ENCODE measurements around the gene KRTAP13-2. TPM values are rescaled to one million over a fixed set of nuclear protein-coding genes. Genes with fewer than 3 reads are reported as not detected.

The KRTAP13-2 gene
- total RNA-seq, 1 donor from 2014 or later = not detected

GRCh38 chr21:30391492-30392025 is 19.5 kb upstream of the KRTAP13-2 start:
- no peak overlapping the region for H3K4me3 ChIP-seq
- Mint-ChIP-seq H3K27me3 (ENCODE audit: insufficient read depth, low read depth) (peaks cover 4% of the 10 kb centered on the region), H3K4me3 (no peak overlapping the region), H3K4me1 (no peaks in the 10 kb centered on the region), H3K9me3 (peaks cover 4% of the 10 kb centered on the region), H3K27ac (no peak overlapping the region), H3K36me3 (no peaks in the 10 kb centered on the region)
- H3K36me3 ChIP-seq = no peaks in the 10 kb centered on the region
- H3K27me3 ChIP-seq = no peaks in the 10 kb centered on the region
- no peaks in the 10 kb centered on the region for H3K4me1 ChIP-seq
- no peak for DNase-seq (ENCODE audit: low spot score)
- H4K20me1 ChIP-seq (ENCODE audit: low read depth) = no peaks in the 10 kb centered on the region
- H2AFZ ChIP-seq (replicated peaks) = no peak overlapping the region
- no peak for TF ChIP-seq EZH2phosphoT487 (IDR thresholded peaks at IDR 0.05)
- TF ChIP-seq EZH2 (IDR thresholded peaks at IDR 0.05) = no peak
- TF ChIP-seq CTCF (IDR thresholded peaks at IDR 0.05) = no peak
- H3K9me3 ChIP-seq (ENCODE audit: low read depth) = no peaks in the 10 kb centered on the region
- H3K27ac ChIP-seq = no peak overlapping the region
- H3K79me2 ChIP-seq (ENCODE audit: low read depth) = no peaks in the 10 kb centered on the region
- H3F3A ChIP-seq (ENCODE audit: low read depth) = no peaks in the 10 kb centered on the region
- H3K4me2 ChIP-seq = no peak overlapping the region
- H3K9ac ChIP-seq = no peak overlapping the region

GRCh38 chr21:30382201-30382600 is 10.1 kb upstream of the KRTAP13-2 start:
- no peaks in the 10 kb centered on the region for H3K4me1 Mint-ChIP-seq
- no peak for TF ChIP-seq CTCF (IDR thresholded peaks at IDR 0.05)
- TF ChIP-seq EZH2phosphoT487 (IDR thresholded peaks at IDR 0.05) = no peak
- no peak for TF ChIP-seq EZH2 (IDR thresholded peaks at IDR 0.05)
- no peaks in the 10 kb centered on the region for H3K27me3 Mint-ChIP-seq (ENCODE audit: insufficient read depth, low read depth)
- H3K36me3 Mint-ChIP-seq = no peaks in the 10 kb centered on the region
- Histone ChIP-seq H2AFZ (replicated peaks) (no peak overlapping the region), H3K4me1 (no peaks in the 10 kb centered on the region), H3K9ac (no peak overlapping the region), H3K79me2 (ENCODE audit: low read depth) (no peaks in the 10 kb centered on the region), H3K4me3 (no peak overlapping the region), H3K36me3 (no peaks in the 10 kb centered on the region), H3K9me3 (ENCODE audit: low read depth) (no peaks in the 10 kb centered on the region), H3K4me2 (no peak overlapping the region), H4K20me1 (ENCODE audit: low read depth) (no peaks in the 10 kb centered on the region), H3F3A (ENCODE audit: low read depth) (no peaks in the 10 kb centered on the region), H3K27ac (no peak overlapping the region), H3K27me3 (no peaks in the 10 kb centered on the region)
- H3K9me3 Mint-ChIP-seq = no peaks in the 10 kb centered on the region
- H3K27ac Mint-ChIP-seq = no peak overlapping the region
- no peak for DNase-seq (ENCODE audit: low spot score)
- no peak overlapping the region for H3K4me3 Mint-ChIP-seq

GRCh38 chr21:30355906-30356305 is 16.2 kb downstream of the KRTAP13-2 start:
- H3K27ac Mint-ChIP-seq = no peak overlapping the region
- H3F3A ChIP-seq (ENCODE audit: low read depth) = no peaks in the 10 kb centered on the region
- H3K36me3 Mint-ChIP-seq = no peaks in the 10 kb centered on the region
- no peak overlapping the region for H3K9ac ChIP-seq
- no peak overlapping the region for H3K4me3 ChIP-seq
- no peaks in the 10 kb centered on the region for H3K4me1 ChIP-seq
- H3K27me3 Mint-ChIP-seq (ENCODE audit: insufficient read depth, low read depth) = no peaks in the 10 kb centered on the region
- H3K27me3 ChIP-seq = no peaks in the 10 kb centered on the region
- no peaks in the 10 kb centered on the region for H3K36me3 ChIP-seq
- no peak overlapping the region for H3K4me2 ChIP-seq
- H3K4me3 Mint-ChIP-seq = no peak overlapping the region
- no peaks in the 10 kb centered on the region for H3K9me3 Mint-ChIP-seq
- H2AFZ ChIP-seq (replicated peaks) = no peak overlapping the region
- H3K79me2 ChIP-seq (ENCODE audit: low read depth) = no peaks in the 10 kb centered on the region
- no peaks in the 10 kb centered on the region for H3K9me3 ChIP-seq (ENCODE audit: low read depth)
- no peak for DNase-seq (ENCODE audit: low spot score)
- H4K20me1 ChIP-seq (ENCODE audit: low read depth) = no peaks in the 10 kb centered on the region
- no peaks in the 10 kb centered on the region for H3K4me1 Mint-ChIP-seq
- H3K27ac ChIP-seq = no peak overlapping the region
- TF ChIP-seq EZH2 (IDR thresholded peaks at IDR 0.05) = no peak
- no peak for TF ChIP-seq CTCF (IDR thresholded peaks at IDR 0.05)
- TF ChIP-seq EZH2phosphoT487 (IDR thresholded peaks at IDR 0.05) = no peak
